ENCODE measurements around the gene RIN1. TPM values are rescaled to one million over a fixed set of nuclear protein-coding genes. Genes with fewer than 3 reads are reported as not detected.
A peak's percentile ranks its signal among the peaks of the same experiment; 100 is the strongest.

Gene RIN1
- polyA plus RNA-seq, 3 donors: 6.1 to 15.4 (median 7.6) TPM

- WGBS (ENCODE audit: insufficient coverage): 50% methylated on average over 2 of the region's 3 CpGs
- H2AFZ ChIP-seq (ENCODE audit: insufficient read depth, low read depth, low read length, poor library complexity, severe bottlenecking): peak overlapping the region; percentile 38
- Mint-ChIP-seq H3K36me3 (peaks cover 0 to 2% of the 10 kb centered on the region in 2 donors), H3K9me3 (peaks cover 0 to 9% (median 3%) of the 10 kb centered on the region in 7 donors), H3K27me3 (ENCODE audit: low read depth in 3 of 3) (peaks cover 0 to 16% (median 13%) of the 10 kb centered on the region in 3 donors), H3K4me1 (peaks cover 36% of the 10 kb centered on the region), H3K4me3 (peak overlapping the region in 1 of 2 donors; percentile 39), H3K27ac (peak overlapping the region; percentile 88 to 96 (median 94))
- H4K20me1 ChIP-seq (ENCODE audit: insufficient read depth, low read length): no peaks in the 10 kb centered on the region
- no peak for DNase-seq
- TF ChIP-seq CTCF (IDR thresholded peaks at IDR 0.05): no peak
- no peaks in the 10 kb centered on the region for H3K36me3 ChIP-seq (replicated peaks in 1 of 2; ENCODE audit: control insufficient read depth in 1 of 2, insufficient read depth in 2 of 2, low read length in 2 of 2)
- no peaks in the 10 kb centered on the region for H3K79me2 ChIP-seq (ENCODE audit: insufficient read depth, low read length)
- H3K9ac ChIP-seq (ENCODE audit: insufficient read depth, low read length, poor library complexity, severe bottlenecking): no peak overlapping the region
- H3K9me3 ChIP-seq (replicated peaks in 1 of 2; ENCODE audit: control insufficient read depth in 1 of 2, insufficient read depth in 1 of 2, low read length in 2 of 2): no peaks in the 10 kb centered on the region
- H3K27me3 ChIP-seq (ENCODE audit: control insufficient read depth in 2 of 2, insufficient read depth in 2 of 2, low read length in 2 of 2): no peaks in the 10 kb centered on the region
- peak overlapping the region in 1 of 3 experiments; percentile 19 for H3K4me3 ChIP-seq (replicated peaks in 1 of 3; ENCODE audit: low read depth in 2 of 3, low read length in 3 of 3)
- intact Hi-C loops (cut with micrococcal nuclease): loop anchor here in 1 of 2 donors (10.0 kb wide), 1 partner anchor 66 kb away; no protein-coding TSS in a partner anchor
- H3K4me2 ChIP-seq (replicated peaks; ENCODE audit: extremely low read depth, low read length, poor library complexity, severe bottlenecking): peak overlapping the region; percentile 58
- H3K4me1 ChIP-seq (ENCODE audit: control insufficient read depth in 1 of 2, insufficient read depth in 2 of 2, low read length in 2 of 2): peaks cover 38 to 45% of the 10 kb centered on the region in 2 donors
- peak overlapping the region; percentile 79 to 83 for H3K27ac ChIP-seq (ENCODE audit: low read depth in 1 of 2, low read length in 2 of 2)
Observed at GRCh38 chr11:66318600-66318970, 17.6 kb downstream of the RIN1 start.

GRCh38 chr11:66317723-66318599, 18.3 kb downstream of the RIN1 start:
- H3K27ac Mint-ChIP-seq: peak overlapping the region; percentile 88 to 96 (median 94)
- peaks cover 45 to 51% of the 10 kb centered on the region in 2 donors for H3K4me1 ChIP-seq (ENCODE audit: control insufficient read depth in 1 of 2, insufficient read depth in 2 of 2, low read length in 2 of 2)
- H3K27me3 Mint-ChIP-seq (ENCODE audit: low read depth in 3 of 3): peaks cover 0 to 16% (median 13%) of the 10 kb centered on the region in 3 donors
- H2AFZ ChIP-seq (ENCODE audit: insufficient read depth, low read depth, low read length, poor library complexity, severe bottlenecking): peak overlapping the region; percentile 53
- no peaks in the 10 kb centered on the region for H3K36me3 ChIP-seq (replicated peaks in 1 of 2; ENCODE audit: control insufficient read depth in 1 of 2, insufficient read depth in 2 of 2, low read length in 2 of 2)
- peaks cover 0 to 2% of the 10 kb centered on the region in 2 donors for H3K36me3 Mint-ChIP-seq
- peak overlapping the region; percentile 39 to 69 for H3K4me3 Mint-ChIP-seq
- no peaks in the 10 kb centered on the region for H4K20me1 ChIP-seq (ENCODE audit: insufficient read depth, low read length)
- no peaks in the 10 kb centered on the region for H3K9me3 ChIP-seq (replicated peaks in 1 of 2; ENCODE audit: control insufficient read depth in 1 of 2, insufficient read depth in 1 of 2, low read length in 2 of 2)
- H3K27me3 ChIP-seq (ENCODE audit: control insufficient read depth in 2 of 2, insufficient read depth in 2 of 2, low read length in 2 of 2): no peaks in the 10 kb centered on the region
- H3K27ac ChIP-seq (ENCODE audit: low read depth in 1 of 2, low read length in 2 of 2): peak overlapping the region; percentile 79 to 83
- peaks cover 41% of the 10 kb centered on the region for H3K4me1 Mint-ChIP-seq
- no peak for TF ChIP-seq CTCF (IDR thresholded peaks at IDR 0.05)
- intact Hi-C loops (cut with micrococcal nuclease): loop anchor here in 1 of 2 donors (10.0 kb wide), 1 partner anchor 67 kb away; no protein-coding TSS in a partner anchor
- peak overlapping the region; percentile 58 for H3K4me2 ChIP-seq (replicated peaks; ENCODE audit: extremely low read depth, low read length, poor library complexity, severe bottlenecking)
- H3K9me3 Mint-ChIP-seq: peaks cover 0 to 9% (median 3%) of the 10 kb centered on the region in 7 donors
- H3K4me3 ChIP-seq (replicated peaks in 1 of 3; ENCODE audit: low read depth in 2 of 3, low read length in 3 of 3): peak overlapping the region in 1 of 3 experiments; percentile 44
- H3K79me2 ChIP-seq (ENCODE audit: insufficient read depth, low read length): no peaks in the 10 kb centered on the region
- peak; percentile 90 to 95 (median 94) for DNase-seq
- WGBS (ENCODE audit: insufficient coverage): 7% methylated on average over 12 of the region's 16 CpGs
- H3K9ac ChIP-seq (ENCODE audit: insufficient read depth, low read length, poor library complexity, severe bottlenecking): peak overlapping the region; percentile 24

All from CD14-positive monocyte (primary cell).